ENCODE measurements around the gene PTRH2. TPM values are rescaled to one million over a fixed set of nuclear protein-coding genes. Genes with fewer than 3 reads are reported as not detected.

PTRH2 gene
- total and polyA plus RNA-seq, 2 donors = 9.4 to 25.5 TPM

DNA sequence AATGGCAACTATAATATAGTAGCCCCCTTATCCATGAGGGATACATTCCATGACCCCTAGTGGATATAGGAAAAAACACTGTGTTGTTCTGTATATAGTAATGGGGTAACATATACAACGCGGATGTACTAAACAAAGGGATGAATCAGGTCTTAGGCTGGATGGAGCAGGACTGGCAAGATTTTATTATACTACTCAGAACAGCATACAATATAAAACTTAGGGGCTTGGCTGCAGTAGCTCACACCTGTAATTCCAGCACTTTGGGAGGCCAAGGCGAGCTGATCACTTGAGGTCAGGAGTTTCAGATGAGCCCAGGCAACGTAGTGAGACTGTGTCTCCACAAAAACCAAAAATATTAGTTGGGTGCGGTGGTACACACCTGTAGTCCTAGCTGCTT lies 27.0 kb upstream of the PTRH2 start:
- no peak for DNase-seq (ENCODE audit: extremely low spot score)
- no peaks in the 10 kb centered on the region for H3K4me1 ChIP-seq (ENCODE audit: insufficient read depth)
- 98% methylated on average over 5 of the region's 5 CpGs for WGBS
- no peaks in the 10 kb centered on the region for H3K36me3 ChIP-seq (ENCODE audit: insufficient read depth)
- no peak overlapping the region for H3K4me3 ChIP-seq (ENCODE audit: low read depth, low read length)
- H3K27ac ChIP-seq (ENCODE audit: low read depth) = no peak overlapping the region

DNA sequence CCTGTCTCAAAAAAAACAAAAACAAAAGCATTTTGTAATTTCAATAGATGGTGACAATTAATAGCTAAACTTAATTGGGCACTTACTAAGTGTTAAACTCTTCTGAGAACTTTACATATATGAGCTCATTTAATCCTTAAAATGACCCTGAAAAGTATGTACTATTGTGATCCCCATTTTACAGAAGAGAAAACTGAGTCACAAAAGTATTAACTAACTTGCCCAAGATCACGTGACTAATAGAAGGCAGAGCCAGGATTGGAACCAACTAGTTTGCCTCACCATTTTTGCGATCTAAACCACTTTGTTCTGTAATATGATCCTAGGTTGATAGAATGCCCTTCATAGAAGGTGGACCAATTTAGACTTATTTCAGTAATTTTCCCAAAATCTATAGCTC lies 26.5 kb upstream of the PTRH2 start:
- Histone ChIP-seq H3K4me3 (ENCODE audit: low read depth, low read length) (no peak overlapping the region), H3K4me1 (ENCODE audit: insufficient read depth) (no peaks in the 10 kb centered on the region), H3K36me3 (ENCODE audit: insufficient read depth) (no peaks in the 10 kb centered on the region), H3K27ac (ENCODE audit: low read depth) (no peak overlapping the region)
- DNase-seq (ENCODE audit: extremely low spot score) = no peak
- WGBS = over 99% methylated on average over 2 of the region's 2 CpGs

DNA sequence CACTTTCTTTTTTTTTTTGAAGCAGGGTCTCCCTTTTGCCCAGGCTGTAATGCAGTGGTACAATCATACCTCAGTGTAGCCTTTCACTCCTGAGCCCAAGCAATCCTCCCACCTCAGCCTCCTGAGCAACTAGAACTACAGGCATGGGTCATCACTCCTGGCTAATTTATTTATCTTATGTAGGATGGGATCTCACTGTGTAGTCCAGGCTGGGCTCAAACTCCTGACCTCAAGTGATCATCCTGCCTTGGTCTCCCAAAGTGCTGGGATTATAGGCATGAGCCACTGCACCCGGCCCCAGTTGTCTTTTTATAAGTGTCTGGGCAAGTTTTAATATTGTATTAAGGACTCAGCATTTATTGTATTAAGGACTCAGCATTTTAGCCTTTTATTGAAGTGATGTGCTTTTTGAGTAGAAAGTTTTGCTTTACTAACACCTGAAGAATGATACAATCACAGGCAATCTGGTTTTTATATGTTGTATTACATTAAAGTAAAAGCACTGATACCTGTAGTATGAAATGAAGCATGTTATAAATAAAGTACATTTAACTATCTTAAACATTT lies 23.1 kb upstream of the PTRH2 start:
- no peak for DNase-seq (ENCODE audit: extremely low spot score)
- H3K4me3 ChIP-seq (ENCODE audit: low read depth, low read length) = no peak overlapping the region
- no peaks in the 10 kb centered on the region for H3K4me1 ChIP-seq (ENCODE audit: insufficient read depth)
- H3K27ac ChIP-seq (ENCODE audit: low read depth) = no peak overlapping the region
- WGBS = 86% methylated on average over 1 of the region's 1 CpG
- H3K36me3 ChIP-seq (ENCODE audit: insufficient read depth) = no peaks in the 10 kb centered on the region

DNA sequence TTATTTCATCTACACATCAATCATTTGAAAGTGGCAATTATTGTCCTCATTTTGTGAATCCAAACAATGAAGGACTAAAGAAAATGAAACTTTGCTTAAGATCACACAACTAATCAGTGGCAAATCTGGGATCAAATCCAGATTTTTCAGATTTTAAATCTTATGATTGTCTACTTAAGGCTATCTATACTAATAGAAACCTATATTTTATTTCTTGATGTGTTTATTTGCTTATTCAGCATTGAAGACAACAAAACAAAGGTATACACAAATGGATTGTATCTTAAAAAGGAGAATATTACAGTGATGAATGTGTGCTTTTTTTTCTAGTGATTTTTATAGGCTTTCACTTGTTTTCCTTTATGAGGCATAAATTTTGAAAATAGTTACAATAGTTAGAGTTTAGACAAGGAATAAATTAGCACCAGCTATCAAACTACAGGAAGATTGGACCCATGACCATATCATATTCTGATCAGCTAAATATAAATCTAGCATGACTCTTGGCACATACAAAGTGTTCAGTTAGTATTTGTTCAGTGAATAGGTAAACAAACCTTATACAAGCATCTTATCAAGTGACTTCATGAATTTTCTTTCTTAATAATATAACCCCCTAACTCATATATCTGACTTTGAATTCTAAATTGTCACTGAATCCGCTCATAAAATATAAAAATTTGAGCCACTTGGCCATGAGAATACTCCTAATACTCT lies 20.7 kb upstream of the PTRH2 start:
- no peaks in the 10 kb centered on the region for H3K4me1 ChIP-seq (ENCODE audit: insufficient read depth)
- H3K36me3 ChIP-seq (ENCODE audit: insufficient read depth) = no peaks in the 10 kb centered on the region
- no peak for DNase-seq (ENCODE audit: extremely low spot score)
- 99% methylated on average over 1 of the region's 1 CpG for WGBS
- no peak overlapping the region for H3K4me3 ChIP-seq (ENCODE audit: low read depth, low read length)
- H3K27ac ChIP-seq (ENCODE audit: low read depth) = no peak overlapping the region

DNA sequence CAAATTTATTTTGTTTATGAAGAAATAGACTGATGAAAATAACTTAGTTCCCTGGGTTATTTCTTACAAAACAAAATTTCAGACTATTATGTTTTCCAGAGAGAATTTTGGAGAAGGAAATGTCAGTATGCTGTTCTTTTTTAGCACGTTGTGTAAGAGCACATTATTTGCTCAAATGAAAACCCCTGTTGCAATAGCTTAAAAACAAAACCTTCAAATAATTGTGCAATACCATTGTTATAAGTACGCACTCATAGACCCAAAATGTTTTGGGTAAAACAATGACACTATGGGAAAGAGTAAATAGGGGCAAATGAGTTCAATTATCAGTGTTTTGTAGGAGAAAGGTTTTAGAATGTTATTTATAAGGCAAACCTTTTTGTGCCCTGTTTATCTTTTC lies 18.5 kb upstream of the PTRH2 start:
- DNase-seq (ENCODE audit: extremely low spot score) = no peak
- no peaks in the 10 kb centered on the region for H3K4me1 ChIP-seq (ENCODE audit: insufficient read depth)
- WGBS = 42% methylated on average over 2 of the region's 2 CpGs
- H3K27ac ChIP-seq (ENCODE audit: low read depth) = no peak overlapping the region
- no peaks in the 10 kb centered on the region for H3K36me3 ChIP-seq (ENCODE audit: insufficient read depth)
- H3K4me3 ChIP-seq (ENCODE audit: low read depth, low read length) = no peak overlapping the region

DNA sequence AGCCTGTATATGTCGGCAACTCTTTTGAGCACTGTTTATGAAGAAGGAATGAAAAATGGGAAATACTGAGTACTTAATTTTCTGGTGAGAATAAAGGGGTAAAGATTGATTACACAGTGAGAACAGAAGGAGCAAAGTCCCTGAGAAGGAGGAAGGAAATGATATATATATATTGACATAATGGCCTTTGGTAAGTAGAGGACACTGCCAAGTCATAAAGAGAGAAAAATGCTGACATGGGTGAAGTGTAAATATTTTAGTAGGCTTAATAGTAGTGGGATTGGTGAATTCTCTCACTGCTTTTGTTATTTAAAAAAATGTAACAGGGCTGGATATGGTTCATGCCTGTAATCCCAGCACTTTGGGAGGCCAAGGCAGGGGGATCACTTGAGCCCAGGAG lies 16.4 kb upstream of the PTRH2 start:
- H3K27ac ChIP-seq (ENCODE audit: low read depth) = no peak overlapping the region
- DNase-seq (ENCODE audit: extremely low spot score) = no peak
- no peaks in the 10 kb centered on the region for H3K36me3 ChIP-seq (ENCODE audit: insufficient read depth)
- 86% methylated on average over 1 of the region's 1 CpG for WGBS
- no peaks in the 10 kb centered on the region for H3K4me1 ChIP-seq (ENCODE audit: insufficient read depth)
- no peak overlapping the region for H3K4me3 ChIP-seq (ENCODE audit: low read depth, low read length)

DNA sequence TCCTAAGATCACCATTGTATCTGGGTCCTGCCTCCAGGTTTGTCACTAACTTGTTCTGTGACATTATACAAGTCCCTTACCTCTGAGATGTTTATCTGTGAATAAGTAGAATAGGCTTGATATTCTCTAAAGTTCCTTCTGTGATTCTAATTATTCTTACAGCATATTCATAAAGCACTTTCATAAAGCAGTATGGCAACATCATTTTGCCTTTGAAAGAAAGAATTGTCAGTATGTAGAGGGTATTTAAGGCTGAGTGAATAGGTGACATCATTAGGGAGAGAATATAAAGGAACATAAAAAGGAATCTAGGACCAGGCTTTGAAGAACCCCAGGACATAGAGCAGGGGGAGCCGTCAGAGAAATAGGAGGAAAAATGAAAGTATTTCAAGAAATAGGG lies 15.8 kb upstream of the PTRH2 start:
- Histone ChIP-seq H3K4me1 (ENCODE audit: insufficient read depth) (no peaks in the 10 kb centered on the region), H3K27ac (ENCODE audit: low read depth) (no peak overlapping the region), H3K36me3 (ENCODE audit: insufficient read depth) (no peaks in the 10 kb centered on the region), H3K4me3 (ENCODE audit: low read depth, low read length) (no peak overlapping the region)
- no peak for DNase-seq (ENCODE audit: extremely low spot score)
- 76% methylated on average over 1 of the region's 1 CpG for WGBS

DNA sequence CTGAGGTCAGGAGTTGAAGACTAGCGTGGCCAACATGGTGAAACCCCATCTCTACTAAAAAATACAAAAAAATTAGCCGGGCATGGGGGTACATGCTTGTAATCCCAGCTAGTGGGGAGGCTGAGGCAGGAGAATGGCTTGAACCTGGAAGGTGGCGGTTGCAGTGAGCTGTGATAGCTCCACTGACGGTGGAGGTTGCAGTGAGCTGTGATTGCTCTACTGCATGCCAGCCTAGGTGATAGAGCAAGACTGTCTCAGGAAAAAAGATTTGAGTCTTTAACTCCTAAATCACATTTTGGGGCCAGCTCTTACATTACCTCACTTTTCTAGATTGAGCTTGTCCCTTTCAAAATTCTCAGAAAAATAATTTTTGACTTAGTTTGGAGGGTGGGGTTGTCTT lies 15.4 kb upstream of the PTRH2 start:
- WGBS = 96% methylated on average over 4 of the region's 4 CpGs
- no peaks in the 10 kb centered on the region for H3K4me1 ChIP-seq (ENCODE audit: insufficient read depth)
- DNase-seq (ENCODE audit: extremely low spot score) = no peak
- no peak overlapping the region for H3K27ac ChIP-seq (ENCODE audit: low read depth)
- no peak overlapping the region for H3K4me3 ChIP-seq (ENCODE audit: low read depth, low read length)
- no peaks in the 10 kb centered on the region for H3K36me3 ChIP-seq (ENCODE audit: insufficient read depth)

DNA sequence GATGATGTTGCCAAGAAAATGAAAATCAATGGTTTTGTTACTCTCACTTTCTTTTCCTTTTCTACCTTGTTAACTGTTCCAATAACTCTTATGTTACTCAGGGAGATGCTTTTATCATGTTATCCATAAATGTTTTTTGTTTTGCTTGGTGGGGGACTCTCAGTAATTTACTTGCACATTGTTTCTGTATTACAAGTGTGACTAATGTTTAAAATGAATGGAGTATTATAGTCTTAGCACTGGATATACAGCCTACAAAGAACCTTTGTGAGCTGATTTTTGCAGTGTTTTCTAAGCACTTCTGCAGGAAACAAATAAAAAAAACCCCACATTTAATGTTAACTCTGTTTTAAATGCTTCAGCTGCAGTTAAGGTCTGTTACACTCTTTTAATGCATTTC lies 12.3 kb upstream of the PTRH2 start:
- H3K4me1 ChIP-seq (ENCODE audit: insufficient read depth) = no peaks in the 10 kb centered on the region
- no peak overlapping the region for H3K27ac ChIP-seq (ENCODE audit: low read depth)
- no peak for DNase-seq (ENCODE audit: extremely low spot score)
- H3K4me3 ChIP-seq (ENCODE audit: low read depth, low read length) = no peak overlapping the region
- no peaks in the 10 kb centered on the region for H3K36me3 ChIP-seq (ENCODE audit: insufficient read depth)

DNA sequence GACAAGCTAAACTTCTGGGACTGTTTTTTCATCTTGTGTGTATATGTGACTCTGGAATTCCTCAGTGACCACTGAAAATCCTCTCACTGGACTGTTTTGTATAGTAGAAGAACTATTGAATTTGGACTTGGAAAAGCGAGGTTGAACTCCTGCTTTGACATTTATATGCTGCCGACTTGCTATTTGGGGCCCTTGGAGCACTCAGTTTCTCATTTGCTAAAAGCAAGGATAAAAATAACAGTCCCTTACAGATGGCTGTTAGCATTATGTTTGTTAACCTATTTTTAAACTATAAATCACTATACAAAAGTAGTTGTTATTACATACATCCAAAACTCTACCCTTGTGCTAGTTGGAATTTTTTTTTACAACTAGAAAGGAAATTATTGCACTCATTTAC lies 9.2 kb upstream of the PTRH2 start:
- Histone ChIP-seq H3K4me3 (ENCODE audit: low read depth, low read length) (no peak overlapping the region), H3K4me1 (ENCODE audit: insufficient read depth) (no peaks in the 10 kb centered on the region), H3K27ac (ENCODE audit: low read depth) (no peak overlapping the region), H3K36me3 (ENCODE audit: insufficient read depth) (no peaks in the 10 kb centered on the region)
- WGBS = 60% methylated on average over 2 of the region's 2 CpGs
- DNase-seq (ENCODE audit: extremely low spot score) = no peak

DNA sequence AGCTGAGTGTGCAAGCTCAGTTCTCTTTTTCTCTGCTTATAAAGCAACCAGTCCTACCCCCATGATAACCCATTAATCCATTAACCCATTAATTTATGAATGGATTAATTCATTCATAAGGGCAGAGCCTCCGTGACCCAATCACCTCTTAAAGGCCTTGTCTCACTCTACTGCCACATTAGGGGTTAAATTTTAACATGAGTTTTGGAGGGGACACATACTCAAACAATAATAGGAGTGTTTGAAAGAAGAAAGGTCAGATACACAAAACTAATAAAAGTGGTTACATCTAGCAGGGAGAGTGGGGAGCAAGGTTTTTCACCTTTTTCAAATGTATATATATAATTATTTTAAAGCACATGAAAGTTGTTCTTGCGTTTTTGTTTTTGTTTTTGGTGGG lies 7.0 kb upstream of the PTRH2 start:
- WGBS = 97% methylated on average over 2 of the region's 2 CpGs
- no peak for DNase-seq (ENCODE audit: extremely low spot score)
- no peak overlapping the region for H3K4me3 ChIP-seq (ENCODE audit: low read depth, low read length)
- no peak overlapping the region for H3K27ac ChIP-seq (ENCODE audit: low read depth)
- H3K4me1 ChIP-seq (ENCODE audit: insufficient read depth) = no peaks in the 10 kb centered on the region
- no peaks in the 10 kb centered on the region for H3K36me3 ChIP-seq (ENCODE audit: insufficient read depth)

DNA sequence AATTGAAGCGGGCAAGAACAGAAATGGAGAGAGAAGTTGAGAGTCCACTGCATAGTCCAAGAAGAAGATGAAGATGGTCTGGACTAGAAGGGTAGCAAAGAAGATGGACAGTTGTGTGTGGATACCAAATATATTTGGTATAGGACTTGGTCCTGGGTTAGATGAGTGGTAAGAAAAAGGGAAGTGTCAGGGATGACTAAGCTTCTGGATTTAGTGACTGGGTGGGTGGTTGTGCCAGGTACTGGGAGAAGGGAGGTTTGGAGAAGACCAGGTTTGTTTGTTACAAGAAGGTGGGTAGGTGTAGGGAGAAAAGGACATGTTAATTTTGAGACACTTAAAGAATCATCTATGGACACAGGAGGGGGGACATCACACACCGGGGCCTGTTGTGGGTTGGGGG lies 5.6 kb upstream of the PTRH2 start:
- WGBS = 94% methylated on average over 2 of the region's 2 CpGs

DNA sequence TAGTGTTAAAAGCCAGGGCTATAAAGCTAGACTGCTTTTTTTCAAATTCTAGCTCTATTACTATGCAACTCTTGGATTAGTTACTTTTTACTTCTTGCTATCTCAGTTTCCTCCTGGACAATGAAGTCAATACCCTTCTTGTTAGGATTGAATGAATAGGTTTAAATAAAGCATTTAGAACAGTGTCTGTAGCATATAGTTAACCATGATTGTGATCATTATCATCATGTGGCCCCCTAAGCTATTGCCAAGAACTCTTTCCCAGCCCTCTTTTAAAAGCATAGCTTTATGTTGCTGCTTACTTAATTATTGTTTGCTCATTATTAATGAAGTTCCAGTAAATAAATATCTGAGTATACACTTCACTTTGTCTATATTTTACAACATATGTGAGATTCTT lies 4.7 kb upstream of the PTRH2 start:
- no peak for DNase-seq (ENCODE audit: extremely low spot score)
- Histone ChIP-seq H3K4me1 (ENCODE audit: insufficient read depth) (no peaks in the 10 kb centered on the region), H3K36me3 (ENCODE audit: insufficient read depth) (no peaks in the 10 kb centered on the region), H3K4me3 (ENCODE audit: low read depth, low read length) (no peak overlapping the region), H3K27ac (ENCODE audit: low read depth) (no peak overlapping the region)

More for the DNA sequence above, 5.6 kb upstream of the PTRH2 start:
- no peak for DNase-seq (ENCODE audit: extremely low spot score)
- Histone ChIP-seq H3K4me1 (ENCODE audit: insufficient read depth) (no peaks in the 10 kb centered on the region), H3K36me3 (ENCODE audit: insufficient read depth) (no peaks in the 10 kb centered on the region), H3K27ac (ENCODE audit: low read depth) (no peak overlapping the region), H3K4me3 (ENCODE audit: low read depth, low read length) (no peak overlapping the region)

DNA sequence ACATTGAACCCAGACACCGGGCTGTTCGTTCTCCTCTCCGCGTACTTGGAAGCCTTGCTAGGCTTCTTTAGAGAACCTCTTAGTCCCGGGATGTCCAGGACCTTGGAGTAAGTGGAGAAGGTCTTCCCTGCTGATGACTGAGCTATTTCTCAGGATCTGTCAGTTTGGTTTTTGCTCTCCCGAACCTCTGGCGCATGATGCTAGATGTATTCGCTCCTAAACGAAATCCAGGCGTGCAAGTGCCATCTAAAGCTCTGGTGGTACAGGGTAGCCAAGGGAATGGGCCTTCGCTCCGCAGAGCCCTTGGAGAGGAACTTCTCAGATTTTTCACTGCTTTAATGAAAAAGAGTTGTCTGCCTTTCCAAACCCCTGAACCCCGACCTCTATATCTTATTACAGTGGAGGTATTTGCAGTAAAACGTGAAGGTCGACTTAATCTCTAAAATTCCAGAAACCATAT lies 771 bp upstream of the PTRH2 start:
- H3K4me1 ChIP-seq (ENCODE audit: insufficient read depth) = no peaks in the 10 kb centered on the region
- no peak for DNase-seq (ENCODE audit: extremely low spot score)
- peak overlapping the region; percentile 68 for H3K27ac ChIP-seq (ENCODE audit: low read depth)
- no peaks in the 10 kb centered on the region for H3K36me3 ChIP-seq (ENCODE audit: insufficient read depth)
- peak overlapping the region; percentile 78 for H3K4me3 ChIP-seq (ENCODE audit: low read depth, low read length)
- WGBS = under 1% methylated on average over 15 of the region's 15 CpGs

DNA sequence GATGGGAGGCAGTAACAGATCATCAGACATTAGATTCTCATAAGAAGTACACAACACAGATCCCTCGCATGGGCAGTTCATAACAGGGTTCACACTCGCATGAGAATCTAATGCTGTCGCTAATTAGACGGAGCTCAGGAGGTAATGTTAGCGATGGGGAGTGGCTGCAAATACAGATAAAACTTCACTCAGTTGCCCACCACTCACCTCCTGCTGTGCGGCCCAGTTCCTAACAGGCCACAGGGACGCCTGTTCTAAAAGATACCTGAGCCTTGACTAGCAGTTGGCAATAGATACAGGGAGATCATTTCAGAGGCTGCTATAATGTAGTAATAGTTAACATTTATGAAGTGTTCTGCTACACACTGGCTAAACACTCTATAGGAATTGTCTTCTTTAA lies 4.9 kb downstream of the PTRH2 start:
- H3K27ac ChIP-seq (ENCODE audit: low read depth) = no peak overlapping the region
- DNase-seq (ENCODE audit: extremely low spot score) = no peak
- no peaks in the 10 kb centered on the region for H3K4me1 ChIP-seq (ENCODE audit: insufficient read depth)
- 96% methylated on average over 7 of the region's 7 CpGs for WGBS
- no peak overlapping the region for H3K4me3 ChIP-seq (ENCODE audit: low read depth, low read length)
- no peaks in the 10 kb centered on the region for H3K36me3 ChIP-seq (ENCODE audit: insufficient read depth)

Measured in urinary bladder (tissue), 4 donors.